ENCODE data around the gene SMCHD1.
"Not testable (repeated sequence)": the region's sequence is repeated elsewhere in the genome, so short reads cannot be mapped to it uniquely, and the experiment has no call there.

- not testable (repeated sequence) for TF ChIP-seq CTCF (IDR thresholded peaks at IDR 0.05); EP300 (IDR thresholded peaks at IDR 0.05; ENCODE audit: low read depth); POLR2AphosphoS5 (IDR thresholded peaks at IDR 0.05)
These were observed 154.2 kb downstream of the SMCHD1 start for GRCh38 chr18:2809666-2810183.

All from transverse colon (tissue), 4 donors.